GM19452 (cell line): ENCODE results near the gene ZNF224.
"Not testable (repeated sequence)": the region's sequence is repeated elsewhere in the genome, so short reads cannot be mapped to it uniquely, and the experiment has no call there.

ENCODE experiments used
- ATAC-seq: cut with Tn5 transposase; IDR thresholded peaks from one replicate; pipeline ENCODE4 v1.9.1; 2021; ENCODE audit not compliant: unreplicated experiment

Gene ZNF224

GRCh38 chr19:44121162-44121561 lies 27.0 kb downstream of the ZNF224 start:
- ATAC-seq, result not testable (repeated sequence)

- ATAC-seq, result no peak
Measured at GRCh38 chr19:44131955-44132354, 37.8 kb downstream of the ZNF224 start.

- ATAC-seq, result peak; percentile 81
Measured at GRCh38 chr19:44141191-44142058, 47.3 kb downstream of the ZNF224 start, which contains the start of gene ZNF234. ZNF234 (plus strand) TSS chr19:44141554; CDS start chr19:44144633, 3,079 bp downstream.

DNA sequence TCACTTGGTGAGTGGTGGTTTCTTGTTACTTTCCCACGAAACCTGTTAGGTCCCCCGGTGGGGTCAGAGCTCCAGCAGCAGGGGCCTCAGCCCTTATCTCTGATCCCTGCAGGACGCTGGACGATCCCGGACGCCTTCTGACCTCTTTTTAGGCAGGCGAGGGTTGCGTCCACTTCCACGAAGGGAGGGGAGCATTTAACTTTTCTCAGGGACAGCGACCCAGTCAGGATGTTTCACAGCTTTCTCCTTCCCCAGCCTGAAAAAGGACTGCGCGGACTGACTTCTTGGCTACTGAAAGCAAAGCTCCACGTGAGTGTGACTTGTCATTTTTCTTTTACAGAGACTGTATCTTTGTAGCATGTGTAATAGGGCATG lies 47.9 kb downstream of the ZNF224 start:
- ATAC-seq, result peak; percentile 21

- no peak for ATAC-seq
Measured at GRCh38 chr19:44149776-44150175, 55.6 kb downstream of the ZNF224 start.

GRCh38 chr19:44151491-44151890 lies 57.3 kb downstream of the ZNF224 start:
- ATAC-seq, result no peak

DNA sequence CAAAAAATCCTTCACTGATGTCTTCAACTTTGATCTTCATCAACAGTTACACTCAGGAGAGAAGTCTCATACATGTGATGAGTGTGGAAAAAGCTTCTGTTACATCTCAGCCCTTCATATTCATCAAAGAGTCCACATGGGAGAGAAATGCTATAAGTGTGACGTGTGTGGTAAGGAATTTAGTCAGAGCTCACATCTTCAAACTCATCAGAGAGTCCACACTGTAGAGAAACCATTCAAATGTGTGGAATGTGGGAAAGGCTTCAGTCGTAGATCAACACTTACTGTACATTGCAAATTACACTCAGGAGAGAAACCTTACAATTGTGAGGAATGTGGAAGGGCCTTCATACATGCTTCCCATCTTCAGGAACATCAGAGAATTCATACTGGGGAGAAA lies 62.3 kb downstream of the ZNF224 start:
- no peak for ATAC-seq
